NCI-H1436 (cell line): ENCODE measurements around the gene LAMA5.

ENCODE experiments used
- DNase-seq: peaks from one replicate; lab custom pipeline; 2025; lab: John Stamatoyannopoulos, UW

The LAMA5 gene

GRCh38 chr20:62367136-62367632, at the start of gene LAMA5:
Gene LAMA5 (minus strand): TSS chr20:62367312. CDS start chr20:62367245, 67 bp downstream.
- no peak for DNase-seq

GRCh38 chr20:62415354-62416111, 48.4 kb upstream of the LAMA5 start:
- no peak for DNase-seq

- no peak for DNase-seq
Observed at GRCh38 chr20:62413896-62414481, 46.9 kb upstream of the LAMA5 start.

- no peak for DNase-seq
Observed at GRCh38 chr20:62413025-62413570, 46.0 kb upstream of the LAMA5 start.

- no peak for DNase-seq
Observed at GRCh38 chr20:62412194-62413024, 45.3 kb upstream of the LAMA5 start.

- no peak for DNase-seq
Observed at GRCh38 chr20:62411479-62412193, 44.5 kb upstream of the LAMA5 start.

GRCh38 chr20:62410746-62411478, 43.8 kb upstream of the LAMA5 start:
- no peak for DNase-seq

GRCh38 chr20:62409931-62410745, 43.0 kb upstream of the LAMA5 start:
- peak; percentile 81 for DNase-seq

- DNase-seq = no peak
Observed at GRCh38 chr20:62409086-62409853, 42.2 kb upstream of the LAMA5 start.

- no peak for DNase-seq
Observed at GRCh38 chr20:62408640-62409039, 41.5 kb upstream of the LAMA5 start.

- DNase-seq = no peak
Observed at GRCh38 chr20:62408055-62408454, 40.9 kb upstream of the LAMA5 start.

- peak; percentile 95 for DNase-seq
Observed at GRCh38 chr20:62407221-62407992, 40.3 kb upstream of the LAMA5 start, which contains the start of gene CABLES2. Gene CABLES2 (minus strand): TSS chr20:62407285. CDS start chr20:62407276, 9 bp downstream.

- no peak for DNase-seq
Observed at GRCh38 chr20:62406635-62407176, 39.6 kb upstream of the LAMA5 start.

GRCh38 chr20:62405981-62406513, 38.9 kb upstream of the LAMA5 start:
- no peak for DNase-seq

- DNase-seq = no peak
Observed at GRCh38 chr20:62405108-62405980, 38.2 kb upstream of the LAMA5 start.

GRCh38 chr20:62404761-62405107, 37.6 kb upstream of the LAMA5 start:
- DNase-seq = no peak

GRCh38 chr20:62404112-62404665, 37.1 kb upstream of the LAMA5 start:
- no peak for DNase-seq
